Breast epithelium (tissue), 4 donors: Measurements from ENCODE around the gene FBXW2. TPM values are rescaled to one million over a fixed set of nuclear protein-coding genes. Genes with fewer than 3 reads are reported as not detected.

ENCODE experiments used
- DNase-seq, 2 donors: peaks; one replicate each; pipeline ENCODE4 v3.0.0-alpha.2; 2019; ENCODE audit warnings: low spot score in 2 of 2
- H3K27ac ChIP-seq, 2 donors: fragments of 200-600 bp; sonication (generic) in 1 of 2; one replicate each; pipeline ENCODE4 v1.5.1; 2016 to 2019; ENCODE audit warnings: mild to moderate bottlenecking in 1 of 2
- H3K27me3 ChIP-seq, 2 donors: fragments of 200-600 bp; sonication (generic) in 1 of 2; one replicate each; pipeline versions ENCODE4 v1.5.1 to v1.6.0; 2017 to 2019; ENCODE audit warnings: control low read depth in 1 of 2, mild to moderate bottlenecking in 1 of 2
- H3K36me3 ChIP-seq: fragments of 200-600 bp; one replicate; pipeline ENCODE4 v1.5.1; 2019
- H3K4me1 ChIP-seq, 2 donors: fragments of 200-600 bp; sonication (generic); one replicate each; pipeline ENCODE4 v1.5.1; 2016 to 2019; ENCODE audit warnings: control low read depth in 1 of 2
- H3K4me3 ChIP-seq, 3 donors: fragments of 200-600 bp; sonication (generic); 1 replicate in 2 of 3; 2 replicates in 1 of 3; pipeline ENCODE4 v1.5.1; 2016 to 2019; ENCODE audit warnings: mild to moderate bottlenecking in 3 of 3, moderate library complexity in 2 of 3
- H3K9me3 ChIP-seq, 2 donors: fragments of 200-600 bp; sonication (generic) in 1 of 2; one replicate each; pipeline ENCODE4 v1.5.1; 2016 to 2019; ENCODE audit warnings: control low read depth in 1 of 2
- CTCF ChIP-seq, 3 donors: fragments of 450-650 bp; IDR thresholded peaks; one replicate each; pipeline ENCODE4 v1.5.1; 2016 to 2017; ENCODE audit warnings: antibody characterized with exemption in 3 of 3, mild to moderate bottlenecking in 3 of 3, moderate library complexity in 3 of 3
- POLR2A ChIP-seq: fragments of 450-650 bp; IDR thresholded peaks from one replicate; pipeline ENCODE4 v1.6.1; 2016; ENCODE audit warnings: antibody characterized with exemption, mild to moderate bottlenecking, moderate library complexity
- POLR2AphosphoS5 ChIP-seq, 3 donors: sonication (generic); formaldehyde crosslinking; IDR thresholded peaks; one replicate each; pipeline ENCODE4 v1.6.1; 2017; ENCODE audit warnings: antibody characterized with exemption in 3 of 3
- intact Hi-C: fragments of 100-400 bp; cut with DNase I; formaldehyde crosslinking; loops from one replicate; pipeline ENCODE4 v1.15.1; 2023; ENCODE audit warnings: low total_unique reads
- total RNA-seq, 3 donors: library from RNA; depleted of rRNA; stranded (reverse); fragments of >200 nt; gene quantifications; one replicate each; pipeline ENCODE4 v1.1.0, GENCODE V29; 2016

Gene FBXW2
- total RNA-seq, 3 donors from 2014 or later: 44.9 to 49.9 (median 49.8) TPM

- H3K9me3 ChIP-seq: peaks cover 0 to 15% of the 10 kb centered on the region in 2 donors
Measured at GRCh38 chr9:120801441-120801840, 8.2 kb upstream of the FBXW2 start.

GRCh38 chr9:120791161-120791560 lies 2.1 kb downstream of the FBXW2 start:
- Histone ChIP-seq H3K36me3 (no peaks in the 10 kb centered on the region), H3K4me3 (no peak overlapping the region), H3K4me1 (peaks cover 0 to 4% of the 10 kb centered on the region in 2 donors), H3K27ac (no peak overlapping the region), H3K27me3 (no peaks in the 10 kb centered on the region), H3K9me3 (no peaks in the 10 kb centered on the region)
- TF ChIP-seq CTCF (IDR thresholded peaks at IDR 0.05) (no peak), POLR2AphosphoS5 (IDR thresholded peaks at IDR 0.05) (no peak)
- DNase-seq: no peak
- intact Hi-C loops: no loop called here

More at GRCh38 chr9:120801441-120801840, 8.2 kb upstream of the FBXW2 start:
- H3K27me3 ChIP-seq: no peaks in the 10 kb centered on the region
- no peaks in the 10 kb centered on the region for H3K4me1 ChIP-seq
- no peak for DNase-seq
- TF ChIP-seq CTCF (IDR thresholded peaks at IDR 0.05) (no peak), POLR2AphosphoS5 (IDR thresholded peaks at IDR 0.05) (no peak), POLR2A (no peak)
- no peak overlapping the region for H3K27ac ChIP-seq
- intact Hi-C loops: no loop called here
- no peaks in the 10 kb centered on the region for H3K36me3 ChIP-seq
- no peak overlapping the region for H3K4me3 ChIP-seq

- Histone ChIP-seq H3K4me3 (no peak overlapping the region), H3K36me3 (no peaks in the 10 kb centered on the region), H3K27me3 (no peaks in the 10 kb centered on the region), H3K9me3 (no peaks in the 10 kb centered on the region), H3K27ac (no peak overlapping the region), H3K4me1 (peaks cover 0 to 4% of the 10 kb centered on the region in 2 donors)
- no peak for DNase-seq
- intact Hi-C loops: no loop called here
- TF ChIP-seq CTCF (IDR thresholded peaks at IDR 0.05): no peak
- TF ChIP-seq POLR2A: no peak
- no peak for TF ChIP-seq POLR2AphosphoS5 (IDR thresholded peaks at IDR 0.05)
Measured at GRCh38 chr9:120787933-120788332, 5.3 kb downstream of the FBXW2 start.

GRCh38 chr9:120783602-120784047 lies 9.6 kb downstream of the FBXW2 start:
- Histone ChIP-seq H3K9me3 (no peaks in the 10 kb centered on the region), H3K4me3 (no peak overlapping the region), H3K36me3 (no peaks in the 10 kb centered on the region), H3K27me3 (no peaks in the 10 kb centered on the region), H3K27ac (peak overlapping the region; percentile 34 to 46), H3K4me1 (no peaks in the 10 kb centered on the region)
- intact Hi-C loops: no loop called here
- DNase-seq: no peak
- TF ChIP-seq POLR2A: no peak
- TF ChIP-seq CTCF (IDR thresholded peaks at IDR 0.05): no peak
- TF ChIP-seq POLR2AphosphoS5 (IDR thresholded peaks at IDR 0.05): no peak

- H3K27me3 ChIP-seq: no peaks in the 10 kb centered on the region
- H3K9me3 ChIP-seq: no peaks in the 10 kb centered on the region
- H3K4me3 ChIP-seq: no peak overlapping the region
- no peak for TF ChIP-seq POLR2AphosphoS5 (IDR thresholded peaks at IDR 0.05)
- no peak for TF ChIP-seq CTCF (IDR thresholded peaks at IDR 0.05)
- no peak for TF ChIP-seq POLR2A
- no peak overlapping the region for H3K27ac ChIP-seq
- H3K36me3 ChIP-seq: no peaks in the 10 kb centered on the region
- no peak for DNase-seq
- intact Hi-C loops: no loop called here
- no peaks in the 10 kb centered on the region for H3K4me1 ChIP-seq
Measured at GRCh38 chr9:120781236-120781635, 12.0 kb downstream of the FBXW2 start.
